ENCODE measurements around the gene PSAP.

Gene PSAP

GRCh38 chr10:71814922-71815411 is 36.1 kb downstream of the PSAP start:
- H3K18ac ChIP-seq (ENCODE audit: low read depth in 1 of 2, low read length in 2 of 2), result no peak overlapping the region
- peaks cover 3% of the 10 kb centered on the region for H3K4me1 ChIP-seq (ENCODE audit: control insufficient read depth, insufficient read depth, low read depth, low read length)
- H3K79me1 ChIP-seq (replicated peaks; ENCODE audit: low read length, poor library complexity, severe bottlenecking), result peaks cover 14% of the 10 kb centered on the region
- H3K27ac ChIP-seq (ENCODE audit: low read length, poor library complexity, severe bottlenecking), result no peak overlapping the region
- no peak overlapping the region for H3K23ac ChIP-seq (ENCODE audit: low read length in 2 of 2)
- no peak overlapping the region for H2BK5ac ChIP-seq (ENCODE audit: low read depth, low read length, poor library complexity, severe bottlenecking)
- no peaks in the 10 kb centered on the region for H3K9me3 ChIP-seq (ENCODE audit: control insufficient read depth, low read length)
- no peak overlapping the region for H3K4me2 ChIP-seq (ENCODE audit: low read length, poor library complexity, severe bottlenecking)
- no peaks in the 10 kb centered on the region for H3K27me3 ChIP-seq (ENCODE audit: control insufficient read depth in 1 of 2, insufficient read depth in 1 of 2, low read length in 2 of 2)
- WGBS, result 96% methylated on average over 26 of the region's 26 CpGs
- peaks cover 79 to 83% of the 10 kb centered on the region in 2 experiments for H3K36me3 ChIP-seq (ENCODE audit: control insufficient read depth in 1 of 2, insufficient read depth in 2 of 2, low read depth in 1 of 2, low read length in 2 of 2)
- no peak overlapping the region for H3K9ac ChIP-seq (ENCODE audit: low read length)
- no peak overlapping the region for H4K91ac ChIP-seq (ENCODE audit: low read length)
- H2BK12ac ChIP-seq (ENCODE audit: low read length in 2 of 2), result no peak overlapping the region
- H2AK5ac ChIP-seq (ENCODE audit: low read length, severe bottlenecking), result no peak overlapping the region
- no peak overlapping the region for H2BK15ac ChIP-seq (ENCODE audit: low read depth, poor library complexity, severe bottlenecking)
- H3K4ac ChIP-seq (ENCODE audit: low read depth in 1 of 2, low read length in 2 of 2), result no peak overlapping the region
- no peak overlapping the region for H2AFZ ChIP-seq (ENCODE audit: low read depth, low read length)
- no peak for DNase-seq
- no peak overlapping the region for H3K14ac ChIP-seq (ENCODE audit: low read length in 2 of 2)
- no peak overlapping the region for H2BK120ac ChIP-seq (ENCODE audit: low read depth, low read length)
- no peak overlapping the region for H3K4me3 ChIP-seq (ENCODE audit: insufficient read depth in 1 of 2, low read depth in 1 of 2, low read length in 2 of 2)
- no peak overlapping the region for H4K8ac ChIP-seq (ENCODE audit: low read length)

GRCh38 chr10:71812913-71813590 is 38.0 kb downstream of the PSAP start:
- Histone ChIP-seq H2BK12ac (ENCODE audit: low read length in 2 of 2) (no peak overlapping the region), H3K14ac (ENCODE audit: low read length in 2 of 2) (no peak overlapping the region), H4K8ac (ENCODE audit: low read length) (no peak overlapping the region), H3K23ac (ENCODE audit: low read length in 2 of 2) (no peak overlapping the region), H2AFZ (ENCODE audit: low read depth, low read length) (no peak overlapping the region), H3K9ac (ENCODE audit: low read length) (no peak overlapping the region), H2BK15ac (ENCODE audit: low read depth, poor library complexity, severe bottlenecking) (no peak overlapping the region), H3K18ac (ENCODE audit: low read depth in 1 of 2, low read length in 2 of 2) (no peak overlapping the region), H3K4ac (ENCODE audit: low read depth in 1 of 2, low read length in 2 of 2) (no peak overlapping the region), H4K91ac (ENCODE audit: low read length) (no peak overlapping the region), H3K4me1 (ENCODE audit: control insufficient read depth, insufficient read depth, low read depth, low read length) (peaks cover 3% of the 10 kb centered on the region), H2BK120ac (ENCODE audit: low read depth, low read length) (no peak overlapping the region), H3K27me3 (ENCODE audit: control insufficient read depth in 1 of 2, insufficient read depth in 1 of 2, low read length in 2 of 2) (no peaks in the 10 kb centered on the region), H3K9me3 (ENCODE audit: control insufficient read depth, low read length) (no peaks in the 10 kb centered on the region), H2AK5ac (ENCODE audit: low read length, severe bottlenecking) (no peak overlapping the region), H3K4me2 (ENCODE audit: low read length, poor library complexity, severe bottlenecking) (no peak overlapping the region), H3K4me3 (ENCODE audit: insufficient read depth in 1 of 2, low read depth in 1 of 2, low read length in 2 of 2) (no peak overlapping the region), H3K36me3 (ENCODE audit: control insufficient read depth in 1 of 2, insufficient read depth in 2 of 2, low read depth in 1 of 2, low read length in 2 of 2) (peaks cover 61 to 64% of the 10 kb centered on the region in 2 experiments), H3K27ac (ENCODE audit: low read length, poor library complexity, severe bottlenecking) (no peak overlapping the region), H2BK5ac (ENCODE audit: low read depth, low read length, poor library complexity, severe bottlenecking) (no peak overlapping the region), H3K79me1 (replicated peaks; ENCODE audit: low read length, poor library complexity, severe bottlenecking) (peaks cover 4% of the 10 kb centered on the region)
- WGBS, result 82% methylated on average over 10 of the region's 11 CpGs
- DNase-seq, result no peak

- 65% methylated on average over 21 of the region's 22 CpGs for WGBS
- H2BK15ac ChIP-seq (ENCODE audit: low read depth, poor library complexity, severe bottlenecking), result no peak overlapping the region
Measured at GRCh38 chr10:71812016-71812912, 38.8 kb downstream of the PSAP start.

GRCh38 chr10:71811351-71811750 is 39.7 kb downstream of the PSAP start:
- Histone ChIP-seq H2AK5ac (ENCODE audit: low read length, severe bottlenecking) (no peak overlapping the region), H3K27ac (ENCODE audit: low read length, poor library complexity, severe bottlenecking) (no peak overlapping the region), H3K23ac (ENCODE audit: low read length in 2 of 2) (no peak overlapping the region), H2AFZ (ENCODE audit: low read depth, low read length) (no peak overlapping the region), H2BK12ac (ENCODE audit: low read length in 2 of 2) (no peak overlapping the region), H3K36me3 (ENCODE audit: control insufficient read depth in 1 of 2, insufficient read depth in 2 of 2, low read depth in 1 of 2, low read length in 2 of 2) (peaks cover 44 to 47% of the 10 kb centered on the region in 2 experiments), H2BK120ac (ENCODE audit: low read depth, low read length) (no peak overlapping the region), H3K18ac (ENCODE audit: low read depth in 1 of 2, low read length in 2 of 2) (no peak overlapping the region), H3K4me2 (ENCODE audit: low read length, poor library complexity, severe bottlenecking) (no peak overlapping the region), H3K14ac (ENCODE audit: low read length in 2 of 2) (no peak overlapping the region), H2BK15ac (ENCODE audit: low read depth, poor library complexity, severe bottlenecking) (no peak overlapping the region), H3K79me1 (replicated peaks; ENCODE audit: low read length, poor library complexity, severe bottlenecking) (no peaks in the 10 kb centered on the region), H4K8ac (ENCODE audit: low read length) (no peak overlapping the region), H4K91ac (ENCODE audit: low read length) (no peak overlapping the region), H3K9ac (ENCODE audit: low read length) (no peak overlapping the region), H3K4me1 (ENCODE audit: control insufficient read depth, insufficient read depth, low read depth, low read length) (peaks cover 3% of the 10 kb centered on the region), H3K4me3 (ENCODE audit: insufficient read depth in 1 of 2, low read depth in 1 of 2, low read length in 2 of 2) (no peak overlapping the region), H3K9me3 (ENCODE audit: control insufficient read depth, low read length) (no peaks in the 10 kb centered on the region), H3K4ac (ENCODE audit: low read depth in 1 of 2, low read length in 2 of 2) (no peak overlapping the region), H3K27me3 (ENCODE audit: control insufficient read depth in 1 of 2, insufficient read depth in 1 of 2, low read length in 2 of 2) (peaks cover 2 to 8% of the 10 kb centered on the region in 2 experiments), H2BK5ac (ENCODE audit: low read depth, low read length, poor library complexity, severe bottlenecking) (no peak overlapping the region)
- WGBS, result 93% methylated on average over 19 of the region's 19 CpGs
- no peak for DNase-seq

More at GRCh38 chr10:71812016-71812912, 38.8 kb downstream of the PSAP start:
- Histone ChIP-seq H2BK120ac (ENCODE audit: low read depth, low read length) (no peak overlapping the region), H3K4me2 (ENCODE audit: low read length, poor library complexity, severe bottlenecking) (no peak overlapping the region), H3K14ac (ENCODE audit: low read length in 2 of 2) (no peak overlapping the region), H4K91ac (ENCODE audit: low read length) (peak overlapping the region; percentile 16), H2BK5ac (ENCODE audit: low read depth, low read length, poor library complexity, severe bottlenecking) (no peak overlapping the region), H3K79me1 (replicated peaks; ENCODE audit: low read length, poor library complexity, severe bottlenecking) (peaks cover 1% of the 10 kb centered on the region), H3K27ac (ENCODE audit: low read length, poor library complexity, severe bottlenecking) (no peak overlapping the region), H3K36me3 (ENCODE audit: control insufficient read depth in 1 of 2, insufficient read depth in 2 of 2, low read depth in 1 of 2, low read length in 2 of 2) (peaks cover 53 to 56% of the 10 kb centered on the region in 2 experiments), H3K9me3 (ENCODE audit: control insufficient read depth, low read length) (no peaks in the 10 kb centered on the region), H3K27me3 (ENCODE audit: control insufficient read depth in 1 of 2, insufficient read depth in 1 of 2, low read length in 2 of 2) (peaks cover 2% of the 10 kb centered on the region in 2 experiments), H3K4me1 (ENCODE audit: control insufficient read depth, insufficient read depth, low read depth, low read length) (peaks cover 3% of the 10 kb centered on the region), H4K8ac (ENCODE audit: low read length) (no peak overlapping the region), H3K18ac (ENCODE audit: low read depth in 1 of 2, low read length in 2 of 2) (no peak overlapping the region), H3K9ac (ENCODE audit: low read length) (no peak overlapping the region), H3K4me3 (ENCODE audit: insufficient read depth in 1 of 2, low read depth in 1 of 2, low read length in 2 of 2) (no peak overlapping the region), H3K23ac (ENCODE audit: low read length in 2 of 2) (no peak overlapping the region), H2BK12ac (ENCODE audit: low read length in 2 of 2) (no peak overlapping the region), H3K4ac (ENCODE audit: low read depth in 1 of 2, low read length in 2 of 2) (no peak overlapping the region), H2AK5ac (ENCODE audit: low read length, severe bottlenecking) (no peak overlapping the region), H2AFZ (ENCODE audit: low read depth, low read length) (no peak overlapping the region)
- peak; percentile 48 for DNase-seq

Measured in mesenchymal stem cell (in vitro differentiated cells and primary cell).